ENCODE data around the gene PSD2.

Gene PSD2

DNA sequence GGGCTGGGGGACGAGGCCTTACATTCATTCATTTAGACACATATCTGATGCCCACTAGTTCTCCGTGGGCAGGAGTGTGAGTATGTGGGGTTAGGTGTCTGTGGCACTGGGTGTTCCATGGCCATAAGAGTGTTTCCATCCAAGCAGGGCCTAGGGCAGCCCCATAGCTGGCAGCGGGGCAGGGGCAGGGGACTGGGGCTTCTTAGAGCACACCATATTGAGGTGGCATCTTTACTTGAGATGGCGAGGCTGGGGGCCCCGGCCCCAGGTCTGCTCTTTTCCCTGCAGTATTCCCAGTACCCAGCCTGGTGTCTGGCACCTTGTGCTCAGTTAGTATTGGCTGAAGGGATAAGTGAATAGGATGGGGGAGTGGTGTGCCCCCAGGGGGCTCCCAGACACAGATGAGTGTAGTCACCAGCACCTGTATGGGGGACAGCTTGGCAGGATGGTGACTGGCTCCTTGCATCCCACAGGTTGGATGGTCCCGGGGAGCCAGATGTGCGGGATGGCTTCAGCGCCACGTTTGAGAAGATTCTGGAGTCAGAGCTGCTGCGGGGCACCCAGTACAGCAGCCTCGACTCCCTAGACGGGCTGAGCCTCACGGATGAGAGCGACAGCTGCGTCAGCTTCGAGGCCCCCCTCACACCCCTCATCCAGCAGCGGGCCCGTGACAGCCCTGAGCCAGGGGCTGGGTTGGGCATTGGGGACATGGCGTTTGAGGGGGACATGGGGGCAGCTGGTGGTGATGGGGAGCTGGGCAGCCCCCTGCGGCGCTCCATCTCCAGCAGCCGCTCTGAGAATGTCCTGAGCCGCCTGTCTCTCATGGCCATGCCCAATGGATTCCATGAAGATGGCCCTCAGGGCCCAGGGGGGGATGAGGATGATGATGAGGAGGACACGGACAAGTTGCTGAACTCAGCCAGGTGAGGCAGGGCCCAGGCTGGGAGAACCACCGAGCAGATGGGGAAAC, 17.5 kb downstream of the PSD2 start:
- DNase-seq, result no peak

DNA sequence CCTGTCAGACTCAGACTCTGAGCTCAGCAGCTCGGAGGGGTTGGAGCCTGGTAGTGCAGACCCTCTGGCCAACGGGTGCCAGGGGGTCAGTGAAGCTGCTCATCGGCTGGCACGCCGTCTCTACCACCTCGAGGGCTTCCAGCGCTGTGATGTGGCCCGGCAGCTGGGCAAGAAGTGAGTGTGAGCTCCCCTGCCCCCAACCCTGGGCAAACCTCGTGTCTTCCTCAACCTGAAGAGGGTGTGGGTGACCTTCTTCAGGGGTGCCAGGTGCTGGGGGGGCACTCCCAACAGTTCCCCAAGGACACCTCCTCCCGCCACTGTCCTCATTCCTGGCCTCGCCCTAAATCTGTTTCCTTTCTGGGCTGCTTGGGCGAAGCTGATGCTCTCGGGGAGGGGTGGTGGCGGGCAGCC, 18.6 kb downstream of the PSD2 start:
- no peak for DNase-seq

DNA sequence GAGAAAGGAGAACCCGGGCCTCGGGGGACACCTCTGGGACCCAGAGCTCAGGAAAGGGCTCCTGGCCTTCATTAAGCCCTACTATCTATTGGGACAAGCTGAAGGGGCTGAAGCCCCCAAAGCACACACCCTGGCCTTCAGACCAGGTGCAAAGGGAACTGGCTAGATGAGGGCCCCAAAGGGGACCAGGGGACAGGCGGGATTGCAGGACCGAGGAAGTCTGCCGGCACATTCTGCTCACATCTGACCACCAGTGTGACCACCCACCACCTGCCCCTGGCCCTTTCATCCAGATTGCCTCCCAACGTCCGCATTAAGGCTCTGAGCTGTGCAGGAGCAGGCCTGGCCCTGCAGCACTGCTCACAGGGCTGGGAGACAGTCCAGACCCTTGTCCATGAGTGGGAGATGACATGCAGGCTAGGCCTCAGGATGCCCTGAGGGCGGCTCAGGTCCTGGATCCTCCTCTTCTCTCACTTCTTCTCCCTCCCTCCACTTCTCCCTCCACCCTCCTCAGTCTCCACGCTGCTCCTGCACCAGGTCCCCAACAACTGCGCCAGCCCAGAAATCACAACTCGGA, 19.2 kb downstream of the PSD2 start:
- DNase-seq, result no peak

- no peak for DNase-seq
Observed at GRCh38 chr5:139816566-139816965, 21.0 kb downstream of the PSD2 start.

- DNase-seq, result no peak
Observed at GRCh38 chr5:139817362-139817761, 21.8 kb downstream of the PSD2 start.

DNA sequence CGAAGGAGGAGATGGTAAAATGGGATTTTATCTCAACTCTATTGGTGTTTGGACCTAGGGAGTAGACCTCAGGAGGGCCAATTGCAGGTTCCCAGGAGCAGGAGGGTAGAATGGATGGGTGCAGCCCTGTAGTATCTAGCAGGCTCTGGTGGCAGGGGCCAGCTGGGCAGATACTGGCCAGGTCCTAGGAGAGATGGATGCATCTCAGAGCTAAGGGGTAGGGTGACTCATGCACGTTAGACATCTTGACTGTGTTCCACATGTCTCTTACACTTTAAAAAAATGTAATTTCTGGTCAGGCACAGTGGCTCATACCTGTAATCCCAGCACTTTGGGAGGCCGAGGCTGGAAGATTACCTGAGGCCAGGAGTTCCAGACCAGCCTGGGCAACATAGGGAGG, 22.4 kb downstream of the PSD2 start:
- DNase-seq, result no peak

GRCh38 chr5:139820130-139820529, 24.5 kb downstream of the PSD2 start:
- no peak for DNase-seq

DNA sequence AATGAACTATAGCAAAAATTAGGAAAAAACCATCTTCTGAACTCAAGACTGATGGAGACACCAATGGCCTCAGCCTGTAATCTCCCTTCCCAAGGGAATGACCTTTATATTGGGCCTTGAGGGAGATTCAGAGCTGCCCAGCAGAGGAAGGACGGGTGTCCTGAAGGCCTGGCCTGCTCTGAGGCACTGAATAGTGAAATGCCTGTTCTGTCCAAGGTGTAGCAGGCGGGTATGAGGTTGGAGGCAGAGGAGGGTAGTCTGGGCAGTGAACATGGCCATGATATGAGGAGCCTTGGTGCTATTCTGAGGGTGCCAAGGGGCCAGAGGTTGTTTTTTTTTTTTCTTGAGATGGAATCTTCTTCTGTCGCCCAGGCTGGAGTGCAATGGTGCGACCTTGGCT, 25.0 kb downstream of the PSD2 start:
- no peak for DNase-seq

GRCh38 chr5:139821806-139822552, 26.4 kb downstream of the PSD2 start:
- DNase-seq, result no peak

- DNase-seq, result no peak
Observed at GRCh38 chr5:139822553-139823425, 27.2 kb downstream of the PSD2 start.

- no peak for DNase-seq
Observed at GRCh38 chr5:139823757-139824355, 28.2 kb downstream of the PSD2 start.

- no peak for DNase-seq
Observed at GRCh38 chr5:139825690-139826089, 30.1 kb downstream of the PSD2 start.

DNA sequence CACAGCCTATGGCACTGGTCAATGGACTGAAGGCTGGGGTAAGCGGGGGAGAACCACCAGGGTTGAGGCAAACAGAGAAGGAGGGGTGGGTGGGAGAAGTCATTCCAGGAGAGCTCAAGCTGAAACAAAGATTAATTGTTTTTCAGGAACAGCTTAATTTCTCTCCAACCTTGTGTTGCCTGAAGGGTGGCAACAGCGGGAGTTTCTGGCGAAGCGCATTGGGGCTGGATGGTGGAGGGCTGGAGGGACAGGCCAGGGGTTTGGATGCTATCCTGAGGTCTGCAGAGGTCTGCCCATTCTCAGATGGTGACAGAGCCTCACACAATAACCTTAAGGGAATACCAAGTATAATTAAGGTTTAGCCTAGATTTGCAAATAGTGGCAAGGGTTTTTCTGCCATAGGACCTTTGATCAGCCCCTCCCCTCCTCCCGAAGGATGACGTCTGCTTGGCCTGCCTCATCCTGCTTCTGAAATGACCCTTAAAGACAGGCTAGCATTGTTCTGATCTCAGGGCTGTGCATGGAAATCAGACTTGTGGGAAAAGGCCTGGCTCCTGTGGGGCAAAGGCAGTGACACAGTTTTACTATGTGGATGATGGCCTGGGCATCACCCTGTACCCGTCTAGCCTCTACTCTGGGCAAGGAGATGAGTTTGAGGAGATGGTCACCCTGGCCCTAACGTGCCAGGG, 32.7 kb downstream of the PSD2 start:
- DNase-seq, result no peak

- no peak for DNase-seq
Observed at GRCh38 chr5:139829471-139829870, 33.9 kb downstream of the PSD2 start.

- DNase-seq, result no peak
Observed at GRCh38 chr5:139831624-139832023, 36.0 kb downstream of the PSD2 start.

GRCh38 chr5:139833525-139833924, 37.9 kb downstream of the PSD2 start:
- no peak for DNase-seq

- no peak for DNase-seq
Observed at GRCh38 chr5:139835656-139836055, 40.0 kb downstream of the PSD2 start.

DNA sequence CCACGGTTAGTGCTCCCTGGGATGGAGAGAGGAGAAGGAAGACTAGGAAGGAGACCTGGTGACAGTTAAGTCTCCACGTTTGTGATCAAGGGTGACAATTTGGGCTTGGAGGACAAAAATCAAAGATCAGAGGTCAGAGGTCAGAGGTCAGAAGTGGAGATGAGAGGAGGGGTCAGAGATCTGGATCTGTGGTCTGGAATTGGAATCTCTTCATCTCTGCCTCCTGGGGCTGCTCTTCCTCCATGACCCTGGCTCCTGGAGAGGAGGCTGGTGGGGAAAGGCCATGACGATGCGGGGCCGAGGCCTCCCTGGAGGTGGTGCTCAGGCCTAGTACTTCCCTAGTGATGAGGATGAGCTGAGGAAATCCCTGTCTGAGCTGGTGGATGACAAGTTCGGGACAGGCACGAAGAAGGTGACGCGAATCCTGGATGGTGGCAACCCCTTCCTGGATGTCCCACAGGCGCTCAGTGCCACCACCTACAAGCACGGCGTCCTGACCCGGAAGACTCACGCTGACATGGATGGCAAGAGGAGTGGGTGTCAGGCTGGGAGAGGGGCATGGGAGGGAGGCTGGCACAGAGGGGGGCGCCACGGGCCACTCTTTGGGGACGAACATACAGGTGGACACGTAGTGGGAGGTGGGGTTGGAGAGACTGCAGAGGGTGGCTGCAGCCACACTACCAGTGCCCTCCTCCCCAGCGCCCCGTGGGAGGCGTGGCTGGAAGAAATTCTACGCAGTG, 41.0 kb downstream of the PSD2 start:
- no peak for DNase-seq

DNA sequence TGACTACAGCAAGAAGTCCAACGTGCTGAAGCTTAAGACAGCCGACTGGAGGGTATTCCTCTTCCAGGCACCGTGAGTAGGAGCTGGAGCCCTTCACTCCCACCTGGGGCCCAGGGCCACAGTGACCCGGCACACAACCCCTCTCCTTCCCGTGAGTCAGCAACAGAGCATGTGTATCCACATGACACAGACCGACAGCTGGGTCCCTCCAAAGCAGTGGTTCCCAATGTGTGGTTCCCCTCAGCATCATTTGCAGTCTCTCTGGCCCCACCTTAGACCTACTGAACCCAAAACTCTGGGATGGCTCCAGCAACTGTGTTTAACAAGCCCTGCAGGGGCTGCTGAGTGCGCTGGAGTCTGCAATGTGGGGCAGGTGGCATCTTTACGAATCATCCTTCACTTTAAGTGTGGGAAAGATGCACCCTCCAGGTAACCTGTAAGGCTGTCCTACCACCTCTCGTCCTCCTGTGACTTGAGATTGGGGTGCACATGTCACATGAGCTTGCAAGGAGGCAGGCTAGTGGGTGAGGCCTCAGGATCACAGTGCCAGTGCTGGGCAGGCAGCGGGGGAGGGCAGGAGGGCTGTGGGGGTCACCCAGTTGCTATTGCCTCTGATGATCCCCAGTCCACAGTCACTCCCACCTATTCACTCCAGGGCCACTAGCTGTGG, 42.2 kb downstream of the PSD2 start:
- DNase-seq, result no peak

Data from NCI-H2081 (cell line).